NCI-H1092 treated with DMSO at 0.1 percent for 48 hours (cell line): ENCODE results near the gene GUCY1A1.

Source experiments
- DNase-seq: peaks from one replicate; lab custom pipeline; 2025; lab: John Stamatoyannopoulos, UW

GUCY1A1 gene

GRCh38 chr4:155658681-155659064 is 8.0 kb upstream of the GUCY1A1 start:
- no peak for DNase-seq

DNA sequence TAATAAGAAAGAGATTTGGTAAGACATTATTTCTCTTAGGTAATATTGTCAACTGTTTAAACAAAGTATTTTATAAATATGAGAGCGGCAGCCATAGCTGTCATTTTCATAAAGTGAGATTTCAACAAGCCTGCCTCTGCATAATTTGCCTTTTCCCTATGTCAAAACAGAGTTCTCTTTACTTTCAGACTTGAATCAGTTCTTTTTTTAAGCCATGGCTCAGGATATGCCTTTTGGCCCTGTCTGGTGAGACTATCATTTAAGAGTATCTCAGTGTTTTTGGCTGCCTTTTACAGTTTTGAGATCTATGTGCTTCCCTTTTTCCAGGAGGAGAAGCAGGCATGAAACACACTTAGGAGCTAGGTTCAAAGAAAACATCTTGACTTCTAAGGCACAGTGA is 7.5 kb upstream of the GUCY1A1 start:
- DNase-seq: no peak

DNA sequence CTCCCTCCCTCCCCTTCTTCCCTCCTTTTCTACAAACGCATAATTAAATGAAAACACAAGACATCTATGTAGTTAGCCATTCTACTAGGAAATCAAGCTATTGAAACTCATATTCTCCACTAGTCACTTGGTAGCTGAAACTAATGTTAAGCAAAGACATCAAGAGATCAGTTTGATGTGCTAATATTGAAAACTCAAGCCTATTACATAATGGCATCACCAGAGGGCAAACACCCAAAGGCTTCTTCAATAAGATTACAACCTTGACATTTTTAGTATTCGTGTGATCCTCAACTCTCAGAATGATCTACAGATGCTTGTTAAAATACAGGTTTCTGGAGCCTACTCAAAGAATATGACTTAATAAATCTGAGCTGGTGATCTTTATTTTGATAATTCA is 6.2 kb upstream of the GUCY1A1 start:
- no peak for DNase-seq

DNA sequence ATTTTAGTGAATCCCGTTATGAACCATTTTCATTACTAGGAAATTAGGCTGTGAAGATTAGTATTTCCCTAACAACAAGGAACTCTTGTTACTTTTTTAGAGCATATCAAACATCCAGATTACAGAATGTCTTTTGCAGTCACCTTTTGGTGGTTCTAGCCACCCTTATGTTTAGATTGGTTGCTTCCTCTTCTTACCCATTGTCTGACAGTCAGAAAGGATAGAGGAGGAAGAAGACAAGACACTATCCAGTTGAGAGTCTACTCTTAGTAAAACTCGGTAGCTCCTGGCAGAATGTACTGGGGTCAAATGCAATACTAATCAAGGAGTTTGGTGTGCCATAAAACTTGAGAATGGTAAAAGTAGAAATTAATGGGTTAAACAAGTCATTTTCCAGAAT is 1.6 kb upstream of the GUCY1A1 start:
- DNase-seq: no peak

- no peak for DNase-seq
These were observed 547 bp downstream of the GUCY1A1 start for GRCh38 chr4:155667222-155667567.

DNA sequence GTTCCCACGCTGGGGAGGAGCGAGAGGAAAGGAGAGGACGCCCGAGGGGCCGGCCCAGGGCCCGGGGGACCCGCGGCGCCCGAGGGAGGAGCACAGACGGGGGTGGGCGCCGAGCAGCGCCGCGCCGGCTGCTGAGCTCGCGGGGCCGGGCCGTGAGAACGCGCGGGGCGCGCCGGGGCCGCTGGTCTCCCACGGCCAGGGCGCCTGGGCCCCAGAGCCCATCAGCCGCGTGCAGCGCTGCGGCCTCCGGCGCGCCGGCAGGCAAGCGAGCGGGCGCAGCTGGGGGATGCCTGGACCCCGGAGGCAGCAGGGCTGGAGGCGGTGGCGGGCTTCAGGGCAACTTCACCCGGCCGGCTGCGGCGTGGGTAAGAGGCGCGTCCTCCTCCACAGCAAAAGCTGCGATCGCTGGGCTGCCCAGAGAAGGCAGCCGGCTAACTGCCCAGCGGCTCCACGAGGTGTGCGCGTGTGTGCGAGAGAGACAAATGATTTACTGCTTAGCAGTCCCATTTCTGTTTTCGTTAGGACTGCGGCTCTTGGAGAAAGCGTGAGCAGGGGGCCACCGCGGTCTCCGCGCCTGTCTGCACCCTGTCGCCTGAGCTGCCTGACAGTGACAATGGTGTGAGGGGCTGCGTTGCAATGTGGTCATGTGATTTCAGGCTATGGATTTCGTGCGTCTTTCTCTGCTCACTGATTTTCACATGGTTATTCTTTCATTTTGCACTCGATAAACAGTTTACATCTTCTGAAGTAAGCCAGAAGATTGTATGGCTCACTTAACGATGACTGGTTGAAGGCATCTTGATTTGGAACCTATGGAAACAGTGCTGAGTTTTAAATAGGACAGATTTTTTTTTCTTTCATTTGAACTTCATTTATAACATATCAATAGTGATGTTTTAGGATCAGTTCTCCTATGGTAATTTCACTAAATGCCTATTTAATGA is 1.2 kb downstream of the GUCY1A1 start:
- DNase-seq: no peak

DNA sequence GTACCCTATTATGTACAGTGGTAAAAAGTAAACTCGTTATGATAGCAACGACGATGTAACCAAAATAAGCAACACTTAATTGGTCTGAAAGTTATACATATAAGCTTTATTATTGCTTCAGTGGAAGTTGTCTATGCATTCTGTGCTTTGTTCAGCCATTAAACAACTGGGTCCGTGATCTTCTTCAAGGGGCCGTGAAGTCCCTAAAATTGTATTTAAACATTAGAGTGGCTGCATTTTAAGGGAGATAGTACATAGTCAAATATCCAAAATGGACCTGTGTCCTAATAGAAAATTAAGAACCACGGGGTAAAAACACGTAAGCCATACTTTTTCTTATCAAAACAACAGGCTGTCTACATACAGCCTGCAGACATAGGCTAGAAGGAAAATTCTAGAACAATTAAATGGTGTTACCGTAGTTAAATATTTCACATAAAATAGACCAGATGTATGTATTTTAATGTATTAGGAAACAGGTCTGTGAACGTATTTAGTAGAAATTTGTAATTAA is 2.1 kb downstream of the GUCY1A1 start:
- no peak for DNase-seq

DNA sequence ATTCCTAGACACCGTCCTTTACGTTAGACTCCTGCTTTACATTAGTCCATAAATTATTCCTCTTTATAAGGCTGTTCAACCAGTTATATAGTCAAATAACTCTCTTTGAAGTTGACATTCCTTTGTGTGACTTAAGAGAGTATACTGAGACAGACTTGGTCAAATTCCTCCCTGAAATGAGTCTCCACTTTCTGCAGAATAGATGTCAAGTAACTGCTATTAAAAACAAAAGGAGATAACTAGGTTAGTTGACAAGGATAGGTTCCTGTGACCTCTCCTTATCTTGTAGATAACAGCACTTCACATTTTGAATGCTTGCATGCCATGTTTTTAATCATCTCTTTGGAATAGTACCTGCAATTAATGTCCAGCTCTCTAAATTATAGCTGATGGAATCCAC is 5.7 kb downstream of the GUCY1A1 start:
- no peak for DNase-seq

DNA sequence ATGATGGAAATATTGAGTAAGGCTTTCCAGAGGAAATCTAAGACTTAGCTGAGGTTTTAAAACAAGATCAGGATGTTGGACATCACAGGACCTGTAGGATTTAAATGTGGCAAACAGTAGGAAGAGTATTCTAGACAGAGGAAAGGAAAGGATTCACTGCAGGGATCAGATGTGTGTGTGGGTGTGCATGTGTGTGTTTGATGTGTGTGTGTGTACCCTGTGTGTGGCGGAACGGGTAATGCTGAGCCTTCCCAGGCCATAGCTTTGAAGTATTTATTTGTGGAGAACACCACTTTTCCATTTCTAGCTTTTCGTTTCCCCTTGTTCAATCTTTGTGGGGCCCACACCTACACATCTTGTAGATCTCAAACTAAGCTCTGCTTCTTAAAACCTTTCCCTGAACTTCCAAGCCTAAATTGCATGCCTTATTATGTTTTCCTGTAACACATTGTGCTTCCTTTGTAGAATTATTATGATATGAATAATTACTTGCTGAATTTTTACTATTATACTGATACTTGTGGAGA is 6.9 kb downstream of the GUCY1A1 start:
- DNase-seq: no peak

- DNase-seq: no peak
These were observed 8.0 kb downstream of the GUCY1A1 start for GRCh38 chr4:155674669-155675071.

GRCh38 chr4:155675709-155676429 is 9.2 kb downstream of the GUCY1A1 start:
- DNase-seq: no peak

DNA sequence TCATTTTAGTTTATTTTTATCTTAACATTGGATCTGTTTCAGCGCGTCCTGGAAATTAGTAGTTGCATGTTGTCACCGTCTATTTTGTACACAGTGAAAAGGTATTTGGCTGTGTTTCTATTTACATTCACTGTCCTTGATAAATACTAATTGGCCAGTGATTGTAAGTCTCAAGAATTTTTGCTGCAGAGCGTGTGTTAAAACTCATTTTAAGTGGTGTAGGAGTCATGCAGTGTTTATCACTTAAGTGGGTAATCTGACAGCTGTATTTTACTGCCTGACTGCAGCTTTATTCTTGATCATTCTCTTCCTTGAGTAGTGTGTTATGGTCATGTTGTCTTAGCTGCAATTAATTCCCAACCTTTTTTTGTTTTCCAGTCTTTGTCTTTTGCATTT is 9.8 kb downstream of the GUCY1A1 start:
- no peak for DNase-seq

DNA sequence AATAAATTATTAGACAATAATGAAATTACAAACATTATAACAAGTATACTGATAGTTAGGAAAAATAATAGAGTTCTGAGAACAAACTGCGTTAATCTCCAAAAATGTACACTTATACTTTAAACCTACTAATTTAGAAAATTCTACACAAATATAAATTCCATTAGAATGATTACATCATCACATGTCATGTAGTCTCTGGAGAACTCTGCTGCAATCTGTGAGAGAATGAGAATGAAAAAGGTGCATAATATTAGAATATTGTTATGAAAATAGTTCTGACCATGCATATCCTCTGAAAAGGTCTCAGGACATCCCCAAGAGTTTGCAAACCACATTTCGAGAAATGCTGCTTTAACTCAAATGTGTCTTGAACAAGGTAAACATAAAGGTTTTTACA is 11.4 kb downstream of the GUCY1A1 start:
- no peak for DNase-seq

GRCh38 chr4:155679343-155679742 is 12.7 kb downstream of the GUCY1A1 start:
- no peak for DNase-seq

DNA sequence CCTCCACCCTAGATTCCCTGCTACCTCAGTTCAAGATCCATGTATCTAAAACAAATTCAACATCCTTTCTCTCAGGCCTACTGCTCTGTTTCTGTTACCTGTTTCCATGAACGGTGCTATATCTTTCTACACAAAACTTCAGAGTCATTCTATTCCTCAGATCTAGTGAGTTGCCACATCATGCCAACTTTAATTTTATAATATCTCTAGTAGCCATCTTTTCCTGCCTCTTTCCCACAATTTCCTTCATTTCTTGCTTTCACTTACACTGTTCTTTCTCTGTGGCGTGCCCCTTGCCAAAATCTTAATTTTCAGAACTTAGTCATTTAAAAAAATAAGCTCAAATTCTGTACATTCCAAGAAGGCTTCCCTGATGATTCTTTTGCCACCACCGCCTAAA is 15.2 kb downstream of the GUCY1A1 start:
- DNase-seq: no peak

GRCh38 chr4:155684423-155684822 is 17.8 kb downstream of the GUCY1A1 start:
- no peak for DNase-seq

DNA sequence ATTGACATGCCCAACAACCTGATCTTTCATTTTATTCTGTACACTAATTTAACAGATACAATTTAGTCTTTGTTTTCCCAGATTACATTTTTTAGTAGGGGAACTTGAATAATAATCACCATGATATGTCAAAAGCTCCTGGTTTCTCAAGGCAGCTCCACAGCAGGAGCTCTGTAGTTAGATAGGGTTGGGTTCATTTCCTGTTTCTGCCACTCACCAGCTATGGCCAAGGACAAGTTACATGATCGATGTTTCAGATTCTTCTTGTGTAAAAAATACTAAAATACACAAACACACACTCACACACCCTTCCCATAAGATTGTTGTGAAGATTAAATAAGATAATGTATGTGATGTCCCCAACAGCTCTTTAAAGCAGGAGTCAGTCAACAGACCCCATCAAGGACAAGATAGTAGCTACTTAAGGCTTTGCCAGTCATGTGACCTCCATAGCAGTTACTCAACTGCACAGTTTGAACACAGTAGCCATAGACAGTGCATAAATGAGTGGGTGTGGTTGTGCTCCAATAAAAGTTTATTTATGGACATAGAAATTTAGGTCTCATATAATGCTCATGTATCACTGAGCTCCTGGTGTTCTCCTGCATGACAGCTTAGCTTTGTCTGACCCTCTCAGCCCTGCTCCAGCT is 18.4 kb downstream of the GUCY1A1 start:
- no peak for DNase-seq

GRCh38 chr4:155687380-155687982 is 20.8 kb downstream of the GUCY1A1 start:
- DNase-seq: no peak

DNA sequence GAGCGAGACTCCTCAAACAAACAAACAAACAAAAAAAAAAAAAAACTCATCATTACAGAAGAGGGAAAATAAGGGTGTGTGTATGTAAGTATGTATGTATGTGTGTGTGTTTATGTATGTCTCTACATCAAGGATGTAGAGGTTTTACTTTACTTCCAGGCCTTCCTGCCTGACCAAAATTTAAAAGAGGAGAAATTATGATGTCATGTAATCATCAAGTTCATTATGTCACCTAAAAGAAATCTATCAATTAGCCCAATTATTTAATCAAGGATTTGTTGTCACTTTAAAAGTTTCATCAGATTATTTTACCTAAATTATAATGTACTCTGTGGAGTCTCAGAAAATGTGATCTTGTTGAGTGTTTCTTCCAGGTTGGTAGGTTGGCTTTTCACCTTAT is 21.6 kb downstream of the GUCY1A1 start:
- no peak for DNase-seq

GRCh38 chr4:155688860-155689259 is 22.2 kb downstream of the GUCY1A1 start:
- no peak for DNase-seq

DNA sequence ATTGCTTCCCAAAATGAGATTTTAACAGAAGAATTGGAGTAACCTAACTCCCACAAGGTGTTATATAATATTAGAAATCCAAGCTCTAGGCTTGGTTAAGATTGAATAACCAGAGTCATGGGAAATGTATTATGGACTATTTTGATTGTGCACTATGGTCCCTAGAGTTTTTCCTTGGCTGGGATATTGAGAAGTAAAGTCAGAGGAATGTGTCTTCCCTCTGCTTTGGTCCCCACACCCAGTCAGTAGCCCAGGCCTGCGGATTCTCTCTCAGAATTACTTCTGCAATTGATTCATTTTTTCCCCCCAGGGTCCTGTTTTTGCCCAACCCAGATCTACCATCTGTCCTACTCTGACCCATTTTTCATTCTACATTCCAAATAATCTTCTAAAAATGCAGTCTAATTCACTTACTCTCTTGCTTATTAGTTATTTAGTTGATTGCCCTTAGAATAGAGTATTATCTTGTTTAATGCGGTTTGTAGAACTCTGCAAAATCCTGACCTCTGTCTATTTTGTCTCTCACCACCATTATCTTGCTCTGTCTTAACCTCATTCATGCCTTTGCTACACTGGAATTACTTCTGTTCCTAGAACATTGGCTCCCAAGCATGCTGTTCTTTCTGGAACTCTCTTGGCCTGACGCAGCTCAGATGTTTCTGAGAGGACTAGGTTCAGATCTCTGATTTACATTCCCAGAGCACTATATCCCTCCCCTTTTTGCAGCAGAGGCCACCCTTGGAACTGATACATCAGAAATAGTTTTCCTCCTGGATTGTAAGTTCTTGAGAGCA is 23.6 kb downstream of the GUCY1A1 start:
- DNase-seq: no peak
